Activated naive CD4-positive, alpha-beta T cell (primary cell): ENCODE measurements around the gene HAUS7.
"Not testable (repeated sequence)": the region's sequence is repeated elsewhere in the genome, so short reads cannot be mapped to it uniquely, and the experiment has no call there.

ENCODE experiments used
- DNase-seq, 4 experiments: peaks; one replicate each; lab custom pipeline; 2025; lab: John Stamatoyannopoulos, UW

The HAUS7 gene

GRCh38 chrX:153408221-153408721 lies 62.1 kb downstream of the HAUS7 start:
- no peak for DNase-seq

GRCh38 chrX:153407736-153408135 lies 62.6 kb downstream of the HAUS7 start:
- no peak for DNase-seq

- no peak for DNase-seq
Observed at GRCh38 chrX:153406903-153407302, 63.5 kb downstream of the HAUS7 start.

GRCh38 chrX:153406011-153406410 lies 64.4 kb downstream of the HAUS7 start:
- no peak for DNase-seq

GRCh38 chrX:153405426-153405825 lies 65.0 kb downstream of the HAUS7 start:
- no peak for DNase-seq

- DNase-seq: not testable (repeated sequence)
Observed at GRCh38 chrX:153404333-153404732, 66.0 kb downstream of the HAUS7 start.

GRCh38 chrX:153401133-153401764 lies 69.1 kb downstream of the HAUS7 start, which contains the start of gene PNMA6E:
Gene PNMA6E (minus strand): TSS chrX:153401350. CDS start chrX:153398849, 2,501 bp downstream.
- DNase-seq: no peak

GRCh38 chrX:153400146-153401132 lies 69.9 kb downstream of the HAUS7 start:
- DNase-seq: peak in 1 of 4 experiments; percentile 31

- no peak for DNase-seq
Observed at GRCh38 chrX:153398275-153398960, 72.0 kb downstream of the HAUS7 start.
